ENCODE results near the gene RINL. TPM values are rescaled to one million over a fixed set of nuclear protein-coding genes. Genes with fewer than 3 reads are reported as not detected.
"Not testable (repeated sequence)": the region's sequence is repeated elsewhere in the genome, so short reads cannot be mapped to it uniquely, and the experiment has no call there.

RINL gene
- total RNA-seq, 1 donor from 2014 or later = 4.1 TPM

GRCh38 chr19:38907670-38908069 is 29.6 kb upstream of the RINL start:
- DNase-seq (ENCODE audit: missing footprints) = no peak
- ATAC-seq = no peak
- intact Hi-C loops (cut with DNase I) = no loop called here

- DNase-seq (ENCODE audit: missing footprints) = no peak
- intact Hi-C loops (cut with DNase I) = no loop called here
- ATAC-seq = no peak
Measured at GRCh38 chr19:38907227-38907626, 29.2 kb upstream of the RINL start.

GRCh38 chr19:38905620-38906019 is 27.5 kb upstream of the RINL start:
- DNase-seq (ENCODE audit: missing footprints) = no peak
- ATAC-seq = no peak
- intact Hi-C loops (cut with DNase I) = no loop called here

GRCh38 chr19:38904581-38905539 is 26.8 kb upstream of the RINL start:
- no peak for ATAC-seq
- intact Hi-C loops (cut with DNase I) = no loop called here
- no peak for DNase-seq (ENCODE audit: missing footprints)

- DNase-seq (ENCODE audit: missing footprints) (no peak), ATAC-seq (no peak)
- intact Hi-C loops (cut with DNase I) = no loop called here
Measured at GRCh38 chr19:38901683-38902082, 23.6 kb upstream of the RINL start.

- DNase-seq (ENCODE audit: missing footprints) (no peak), ATAC-seq (no peak)
- intact Hi-C loops (cut with DNase I) = no loop called here
Measured at GRCh38 chr19:38900743-38901190, 22.7 kb upstream of the RINL start.

- DNase-seq (ENCODE audit: missing footprints) (no peak), ATAC-seq (no peak)
- intact Hi-C loops (cut with DNase I) = no loop called here
Measured at GRCh38 chr19:38900202-38900629, 22.1 kb upstream of the RINL start.

GRCh38 chr19:38899447-38900201 is 21.5 kb upstream of the RINL start, which contains the start of the genes NFKBIB and SIRT2:
Gene NFKBIB (plus strand): TSS chr19:38899969. CDS start chr19:38900033, 64 bp downstream.
Gene SIRT2 (minus strand): TSS chr19:38899618. CDS start chr19:38899521, 97 bp downstream.
- peak; percentile 100 for DNase-seq (ENCODE audit: missing footprints)
- peak; percentile 99 for ATAC-seq
- intact Hi-C loops (cut with DNase I) = loop anchor here (1.0 to 5.0 kb wide), 3 partner anchors 31 to 282 kb away; partner anchors contain the start of genes EIF3K, HNRNPL, MAP4K1 and MRPS12

GRCh38 chr19:38898788-38899446 is 20.8 kb upstream of the RINL start:
- no peak for ATAC-seq
- intact Hi-C loops (cut with DNase I) = loop anchor here (1.0 to 5.0 kb wide), 3 partner anchors 32 to 282 kb away; partner anchors contain the start of genes EIF3K, HNRNPL, MAP4K1 and MRPS12
- no peak for DNase-seq (ENCODE audit: missing footprints)

GRCh38 chr19:38894968-38895367 is 16.9 kb upstream of the RINL start:
- intact Hi-C loops (cut with DNase I) = loop anchor here (5.0 kb wide), 1 partner anchor 278 kb away; the partner anchor contains the start of genes EIF3K and MAP4K1
- ATAC-seq = no peak

GRCh38 chr19:38893341-38893771 is 15.3 kb upstream of the RINL start:
- DNase-seq (ENCODE audit: missing footprints) (no peak), ATAC-seq (no peak)
- intact Hi-C loops (cut with DNase I) = no loop called here

More at GRCh38 chr19:38894968-38895367, 16.9 kb upstream of the RINL start:
- no peak for DNase-seq (ENCODE audit: missing footprints)

GRCh38 chr19:38892841-38893240 is 14.8 kb upstream of the RINL start:
- DNase-seq (ENCODE audit: missing footprints) (no peak), ATAC-seq (no peak)
- intact Hi-C loops (cut with DNase I) = no loop called here

- ATAC-seq = no peak
- intact Hi-C loops (cut with DNase I) = no loop called here
- no peak for DNase-seq (ENCODE audit: missing footprints)
Measured at GRCh38 chr19:38891771-38892170, 13.7 kb upstream of the RINL start.

GRCh38 chr19:38890686-38891085 is 12.6 kb upstream of the RINL start:
- intact Hi-C loops (cut with DNase I) = no loop called here
- DNase-seq (ENCODE audit: missing footprints) (no peak), ATAC-seq (peak; percentile 77)

GRCh38 chr19:38889803-38890202 is 11.7 kb upstream of the RINL start:
- intact Hi-C loops (cut with DNase I) = no loop called here
- no peak for ATAC-seq

GRCh38 chr19:38888876-38889275 is 10.8 kb upstream of the RINL start:
- intact Hi-C loops (cut with DNase I) = no loop called here
- no peak for ATAC-seq
- no peak for DNase-seq (ENCODE audit: missing footprints)

More at GRCh38 chr19:38889803-38890202, 11.7 kb upstream of the RINL start:
- no peak for DNase-seq (ENCODE audit: missing footprints)

GRCh38 chr19:38884691-38885090 is 6.6 kb upstream of the RINL start:
- intact Hi-C loops (cut with DNase I); ATAC-seq; DNase-seq (ENCODE audit: missing footprints): not testable (repeated sequence)

- no peak for DNase-seq (ENCODE audit: missing footprints)
- no peak for ATAC-seq
- intact Hi-C loops (cut with DNase I) = no loop called here
Measured at GRCh38 chr19:38883286-38883685, 5.2 kb upstream of the RINL start.

Measured in Right ventricle myocardium inferior (tissue), 1 donor.